ENCODE results near the gene MRPL19. TPM values are rescaled to one million over a fixed set of nuclear protein-coding genes. Genes with fewer than 3 reads are reported as not detected.

The MRPL19 gene
- total and polyA plus RNA-seq, 2 of the 13 experiments (the other 11 are each of a cell fraction or from before 2014, with no cell fraction given): 43.2 to 163 TPM

DNA sequence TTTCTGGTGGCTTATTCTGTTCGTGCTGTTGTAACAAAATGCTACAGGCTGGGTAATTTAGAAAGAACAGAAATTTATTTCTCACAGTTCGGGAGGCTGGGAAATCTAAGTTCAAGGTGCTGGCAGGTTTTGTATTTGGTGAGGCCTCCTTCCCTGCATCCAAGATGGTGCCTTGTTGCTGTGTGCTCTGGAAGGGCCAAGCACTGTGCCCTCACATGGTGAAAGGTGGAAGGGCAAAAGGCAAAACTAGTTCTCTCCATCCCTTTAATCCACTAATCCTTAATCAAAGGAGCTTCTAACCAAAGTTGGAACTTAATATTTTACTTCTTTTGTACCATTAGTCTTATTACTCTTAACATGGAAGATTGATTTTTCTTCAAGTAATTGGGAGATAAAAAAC is 7.4 kb downstream of the MRPL19 start (continued):
- TF ChIP-seq TFDP1 (CRISPR knock-in tag; IDR thresholded peaks at IDR 0.05; ENCODE audit: borderline replicate concordance): no peak
- TF ChIP-seq ZNF644 (CRISPR knock-in tag; IDR thresholded peaks at IDR 0.05; ENCODE audit: low read depth): peak; percentile 78
- TF ChIP-seq GPN1 (CRISPR knock-in tag; IDR thresholded peaks at IDR 0.05; ENCODE audit: borderline replicate concordance): no peak
- no peak for TF ChIP-seq SMAD1 (CRISPR knock-in tag; IDR thresholded peaks at IDR 0.05; ENCODE audit: borderline replicate concordance, low read depth)
- TF ChIP-seq KAT2B (IDR thresholded peaks at IDR 0.05; ENCODE audit: borderline replicate concordance, low read depth, low read length): no peak
- TF ChIP-seq NCOA1 (CRISPR knock-in tag; IDR thresholded peaks at IDR 0.05): no peak
- TF ChIP-seq HNF4G (IDR thresholded peaks at IDR 0.05; ENCODE audit: borderline replicate concordance, low read depth, low read length): no peak
- no peak for TF ChIP-seq HNF4G (CRISPR knock-in tag; IDR thresholded peaks at IDR 0.05; ENCODE audit: borderline replicate concordance, low read depth)
- no peak for TF ChIP-seq MTF2 (CRISPR knock-in tag; IDR thresholded peaks at IDR 0.05; ENCODE audit: borderline replicate concordance)
- TF ChIP-seq KLF9 (CRISPR knock-in tag; IDR thresholded peaks at IDR 0.05; ENCODE audit: low read depth): no peak
- TF ChIP-seq ZBTB2 (CRISPR knock-in tag; IDR thresholded peaks at IDR 0.05; ENCODE audit: low read depth): no peak
- TF ChIP-seq ZSCAN20 (CRISPR knock-in tag; IDR thresholded peaks at IDR 0.05; ENCODE audit: borderline replicate concordance): no peak
- TF ChIP-seq ASH2L (IDR thresholded peaks at IDR 0.05; ENCODE audit: insufficient read length, low read depth, low read length): no peak
- no peak for TF ChIP-seq DNMT1 (CRISPR knock-in tag; IDR thresholded peaks at IDR 0.05)
- no peak for TF ChIP-seq MEF2D (CRISPR knock-in tag; IDR thresholded peaks at IDR 0.05)
- TF ChIP-seq, protein P1, sequence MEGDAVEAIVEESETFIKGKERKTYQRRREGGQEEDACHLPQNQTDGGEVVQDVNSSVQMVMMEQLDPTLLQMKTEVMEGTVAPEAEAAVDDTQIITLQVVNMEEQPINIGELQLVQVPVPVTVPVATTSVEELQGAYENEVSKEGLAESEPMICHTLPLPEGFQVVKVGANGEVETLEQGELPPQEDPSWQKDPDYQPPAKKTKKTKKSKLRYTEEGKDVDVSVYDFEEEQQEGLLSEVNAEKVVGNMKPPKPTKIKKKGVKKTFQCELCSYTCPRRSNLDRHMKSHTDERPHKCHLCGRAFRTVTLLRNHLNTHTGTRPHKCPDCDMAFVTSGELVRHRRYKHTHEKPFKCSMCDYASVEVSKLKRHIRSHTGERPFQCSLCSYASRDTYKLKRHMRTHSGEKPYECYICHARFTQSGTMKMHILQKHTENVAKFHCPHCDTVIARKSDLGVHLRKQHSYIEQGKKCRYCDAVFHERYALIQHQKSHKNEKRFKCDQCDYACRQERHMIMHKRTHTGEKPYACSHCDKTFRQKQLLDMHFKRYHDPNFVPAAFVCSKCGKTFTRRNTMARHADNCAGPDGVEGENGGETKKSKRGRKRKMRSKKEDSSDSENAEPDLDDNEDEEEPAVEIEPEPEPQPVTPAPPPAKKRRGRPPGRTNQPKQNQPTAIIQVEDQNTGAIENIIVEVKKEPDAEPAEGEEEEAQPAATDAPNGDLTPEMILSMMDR (CRISPR knock-in tag; IDR thresholded peaks at IDR 0.05): 0 out of 2 replicates have a peak, but pooled peaks have one; percentile 9
- no peak for TF ChIP-seq NBN (conservative IDR thresholded peaks at IDR 0.05)
- TF ChIP-seq PLRG1 (conservative IDR thresholded peaks at IDR 0.05): no peak
- peak; percentile 13 for TF ChIP-seq YY1 (IDR thresholded peaks at IDR 0.05; ENCODE audit: insufficient read depth, insufficient replicate concordance, low read depth, low read length)
- TF ChIP-seq NFKB2 (CRISPR knock-in tag; IDR thresholded peaks at IDR 0.05; ENCODE audit: borderline replicate concordance): no peak
- TF ChIP-seq, protein P2, sequence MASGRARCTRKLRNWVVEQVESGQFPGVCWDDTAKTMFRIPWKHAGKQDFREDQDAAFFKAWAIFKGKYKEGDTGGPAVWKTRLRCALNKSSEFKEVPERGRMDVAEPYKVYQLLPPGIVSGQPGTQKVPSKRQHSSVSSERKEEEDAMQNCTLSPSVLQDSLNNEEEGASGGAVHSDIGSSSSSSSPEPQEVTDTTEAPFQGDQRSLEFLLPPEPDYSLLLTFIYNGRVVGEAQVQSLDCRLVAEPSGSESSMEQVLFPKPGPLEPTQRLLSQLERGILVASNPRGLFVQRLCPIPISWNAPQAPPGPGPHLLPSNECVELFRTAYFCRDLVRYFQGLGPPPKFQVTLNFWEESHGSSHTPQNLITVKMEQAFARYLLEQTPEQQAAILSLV (CRISPR knock-in tag; IDR thresholded peaks at IDR 0.05; ENCODE audit: borderline replicate concordance): no peak
- TF ChIP-seq ZNF678 (CRISPR knock-in tag; IDR thresholded peaks at IDR 0.05): no peak

Measured in HepG2 (cell line).